ENCODE measurements around the gene DDX54. TPM values are rescaled to one million over a fixed set of nuclear protein-coding genes. Genes with fewer than 3 reads are reported as not detected.
A peak's percentile ranks its signal among the peaks of the same experiment; 100 is the strongest.

The DDX54 gene
- total RNA-seq, 1 donor: 33.7 TPM

DNA sequence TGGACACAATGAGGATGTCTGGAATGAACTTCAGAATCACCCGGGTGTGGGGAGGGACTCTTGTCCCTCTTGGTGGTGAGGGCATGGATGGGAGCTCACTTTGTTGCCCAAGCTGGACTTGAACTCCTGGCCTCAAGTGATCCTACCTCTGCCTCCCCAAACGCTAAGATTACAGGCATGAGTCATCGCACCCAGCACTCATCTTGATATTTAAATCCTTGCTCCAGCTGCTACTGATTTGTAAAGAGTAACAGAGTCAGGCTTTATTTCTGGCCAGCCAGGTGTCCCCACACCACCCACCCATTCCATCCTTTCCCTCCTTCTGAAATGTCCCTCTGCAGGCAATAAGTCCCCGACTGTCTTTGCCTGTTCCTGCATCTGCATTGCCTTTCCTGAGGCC lies 4.9 kb downstream of the DDX54 start:
- H3K4me3 ChIP-seq (ENCODE audit: low read depth, low read length): no peak overlapping the region
- TF ChIP-seq, protein P1, sequence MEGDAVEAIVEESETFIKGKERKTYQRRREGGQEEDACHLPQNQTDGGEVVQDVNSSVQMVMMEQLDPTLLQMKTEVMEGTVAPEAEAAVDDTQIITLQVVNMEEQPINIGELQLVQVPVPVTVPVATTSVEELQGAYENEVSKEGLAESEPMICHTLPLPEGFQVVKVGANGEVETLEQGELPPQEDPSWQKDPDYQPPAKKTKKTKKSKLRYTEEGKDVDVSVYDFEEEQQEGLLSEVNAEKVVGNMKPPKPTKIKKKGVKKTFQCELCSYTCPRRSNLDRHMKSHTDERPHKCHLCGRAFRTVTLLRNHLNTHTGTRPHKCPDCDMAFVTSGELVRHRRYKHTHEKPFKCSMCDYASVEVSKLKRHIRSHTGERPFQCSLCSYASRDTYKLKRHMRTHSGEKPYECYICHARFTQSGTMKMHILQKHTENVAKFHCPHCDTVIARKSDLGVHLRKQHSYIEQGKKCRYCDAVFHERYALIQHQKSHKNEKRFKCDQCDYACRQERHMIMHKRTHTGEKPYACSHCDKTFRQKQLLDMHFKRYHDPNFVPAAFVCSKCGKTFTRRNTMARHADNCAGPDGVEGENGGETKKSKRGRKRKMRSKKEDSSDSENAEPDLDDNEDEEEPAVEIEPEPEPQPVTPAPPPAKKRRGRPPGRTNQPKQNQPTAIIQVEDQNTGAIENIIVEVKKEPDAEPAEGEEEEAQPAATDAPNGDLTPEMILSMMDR (IDR thresholded peaks at IDR 0.05; ENCODE audit: insufficient read depth, low read depth, low read length): no peak
- no peak for DNase-seq (ENCODE audit: low read depth)

DNA sequence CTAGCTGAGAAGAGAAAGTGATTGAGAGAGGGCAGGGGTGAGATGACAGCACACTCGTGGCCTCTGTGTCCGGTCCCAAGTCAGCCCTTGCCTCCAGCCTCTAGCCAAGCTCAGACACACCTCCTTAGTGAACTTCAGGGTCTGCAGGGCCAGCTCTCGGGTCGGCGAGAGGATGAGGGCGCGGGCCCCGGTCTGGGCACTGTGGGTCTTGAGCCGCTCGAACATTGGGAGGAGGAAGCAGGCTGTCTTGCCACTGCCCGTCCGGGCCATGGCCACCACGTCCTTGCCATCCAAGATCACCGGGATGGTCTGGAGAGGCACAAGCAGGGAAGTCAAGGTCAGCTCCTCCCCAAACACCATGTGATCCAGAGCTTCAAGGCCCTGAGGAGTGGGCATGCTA lies 6.3 kb downstream of the DDX54 start:
- TF ChIP-seq, protein P1 (IDR thresholded peaks at IDR 0.05; ENCODE audit: insufficient read depth, low read depth, low read length): no peak

DNA sequence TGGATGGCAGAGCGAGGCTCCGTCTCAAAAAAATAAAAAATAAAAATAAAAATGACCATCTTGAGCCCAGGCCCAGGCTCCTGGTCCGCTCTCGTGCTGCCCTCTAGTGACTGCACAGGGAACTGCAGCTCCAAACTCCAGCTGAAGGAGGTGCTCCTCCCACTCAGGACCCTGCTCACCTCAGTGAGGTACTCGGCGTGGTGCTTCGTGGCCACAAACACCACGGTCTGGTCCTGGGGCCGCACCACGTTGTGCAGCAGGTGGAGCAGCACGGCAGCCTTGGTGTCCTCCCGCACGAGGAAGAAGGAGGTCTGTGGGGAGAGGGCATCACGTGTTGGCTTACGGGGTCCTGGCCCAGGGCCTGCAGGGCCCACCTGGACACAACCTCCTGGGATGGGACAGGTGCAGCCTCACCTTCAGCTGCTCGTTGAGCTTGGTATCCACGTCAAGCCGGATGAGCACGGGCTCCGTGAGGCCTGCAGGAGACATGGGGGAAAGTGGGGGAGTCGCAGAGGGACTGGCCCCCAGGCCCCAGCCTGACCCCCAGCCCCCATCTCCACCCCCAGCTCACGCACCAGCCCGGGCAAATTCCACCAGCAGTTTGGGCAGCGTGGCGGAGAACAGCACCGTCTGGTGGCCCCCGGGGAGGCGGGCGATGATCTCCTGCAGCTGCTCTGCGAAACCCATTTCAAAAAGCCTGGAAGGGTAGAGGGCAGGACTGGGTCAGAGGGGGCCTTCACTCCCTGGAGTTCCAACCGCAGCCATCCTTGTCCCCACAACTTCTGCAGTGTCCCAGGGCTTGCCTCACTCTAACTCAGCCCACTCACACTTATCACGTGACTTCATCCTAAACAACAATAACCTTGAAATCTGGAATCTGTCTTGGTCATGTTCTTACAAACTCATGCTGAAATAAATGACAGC lies 10.6 kb downstream of the DDX54 start:
- TF ChIP-seq, protein P1 (IDR thresholded peaks at IDR 0.05; ENCODE audit: insufficient read depth, low read depth, low read length): peak; percentile 100
- peak; percentile 68 for DNase-seq (ENCODE audit: low read depth)
- no peak overlapping the region for H3K4me3 ChIP-seq (ENCODE audit: low read depth, low read length)

More for the DNA sequence above, 6.3 kb downstream of the DDX54 start:
- no peak for DNase-seq (ENCODE audit: low read depth)
- H3K4me3 ChIP-seq (ENCODE audit: low read depth, low read length): no peak overlapping the region

DNA sequence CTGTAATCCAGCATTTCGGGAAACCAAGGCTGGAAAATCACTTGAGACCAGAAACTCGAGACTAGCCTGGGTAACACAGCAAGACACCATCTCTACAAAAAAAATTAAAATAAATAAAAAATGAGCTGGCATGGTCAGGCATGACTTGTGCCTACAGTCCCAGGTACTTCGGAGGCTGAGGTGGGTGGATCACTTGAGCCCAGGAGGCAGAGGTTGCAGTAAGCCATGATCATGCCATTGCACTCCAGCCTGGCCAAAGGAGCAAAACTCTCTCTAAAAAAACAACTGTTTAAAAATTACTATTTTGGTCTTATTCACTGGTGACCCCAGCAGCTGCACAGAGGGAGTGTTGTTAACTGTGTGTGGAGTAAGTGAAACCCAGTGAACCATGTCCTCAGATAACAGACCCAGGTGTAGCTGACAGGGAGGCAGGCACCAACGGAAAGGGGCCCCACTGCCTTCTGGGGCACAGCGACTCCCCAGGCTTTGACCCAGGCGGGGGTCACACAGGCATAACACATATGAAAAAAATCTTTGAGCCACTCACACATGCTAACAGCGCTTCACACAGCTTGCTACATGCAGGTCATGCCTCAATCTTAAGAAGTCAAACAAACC lies 12.1 kb downstream of the DDX54 start:
- TF ChIP-seq, protein P1 (IDR thresholded peaks at IDR 0.05; ENCODE audit: insufficient read depth, low read depth, low read length): no peak

DNA sequence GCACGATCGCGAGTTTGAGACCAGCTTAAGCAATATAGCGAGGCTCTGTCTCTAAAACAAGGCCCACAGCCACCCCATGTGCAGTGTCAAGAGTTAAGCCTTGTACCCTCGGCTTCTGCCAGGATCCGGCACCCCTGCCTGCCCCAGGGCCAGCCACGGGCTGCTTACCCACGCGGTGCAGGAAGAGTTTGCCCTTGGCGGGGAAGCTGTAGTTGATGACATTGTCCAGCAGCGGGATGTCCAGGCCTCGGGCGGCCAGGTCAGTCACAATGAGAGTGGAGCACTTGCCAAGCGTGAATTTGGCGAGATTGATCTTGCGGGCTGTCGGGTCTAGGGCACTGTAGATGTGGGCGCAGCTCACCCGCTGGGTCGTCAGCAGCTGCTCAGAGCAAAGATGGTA lies 13.1 kb downstream of the DDX54 start:
- no peak for DNase-seq (ENCODE audit: low read depth)
- TF ChIP-seq, protein P1 (IDR thresholded peaks at IDR 0.05; ENCODE audit: insufficient read depth, low read depth, low read length): no peak
- no peak overlapping the region for H3K4me3 ChIP-seq (ENCODE audit: low read depth, low read length)

More for the DNA sequence above, 12.1 kb downstream of the DDX54 start:
- H3K4me3 ChIP-seq (ENCODE audit: low read depth, low read length): no peak overlapping the region
- DNase-seq (ENCODE audit: low read depth): no peak

DNA sequence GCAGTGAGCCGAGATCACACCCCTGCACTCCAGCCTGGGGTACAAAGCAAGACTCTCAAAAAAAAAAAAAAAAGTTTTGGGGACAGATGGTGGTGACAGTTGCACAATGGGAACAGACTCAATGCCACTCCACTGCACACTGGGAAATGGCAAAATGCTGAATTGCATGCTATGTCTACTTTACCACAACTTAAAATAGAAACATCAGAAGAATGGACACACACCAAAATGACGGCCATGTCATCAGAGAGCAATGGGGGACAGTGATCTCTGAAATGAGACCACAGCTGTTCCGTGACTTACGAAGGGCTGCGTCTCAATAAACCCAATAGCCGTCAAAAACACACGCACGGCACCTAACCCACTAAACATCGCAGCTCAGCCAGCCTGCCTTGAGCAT lies 13.7 kb downstream of the DDX54 start:
- DNase-seq (ENCODE audit: low read depth): no peak
- TF ChIP-seq, protein P1 (IDR thresholded peaks at IDR 0.05; ENCODE audit: insufficient read depth, low read depth, low read length): no peak
- no peak overlapping the region for H3K4me3 ChIP-seq (ENCODE audit: low read depth, low read length)

All from fibroblast of villous mesenchyme (primary cell).